Right renal cortex interstitium (tissue), 3 donors: Measurements from ENCODE around the gene TOGARAM1. TPM values are rescaled to one million over a fixed set of nuclear protein-coding genes. Genes with fewer than 3 reads are reported as not detected.

Experiments used
- DNase-seq, 3 donors: peaks; one replicate each; pipeline ENCODE4 v3.0.0-alpha.2; 2013; ENCODE audit warnings: low read depth in 3 of 3, low spot score in 2 of 3
- polyA plus RNA-seq, 3 donors: library from polyadenylated mRNA; unstranded; fragments of 120-200 nt; gene quantifications; one replicate each; pipeline ENCODE4 v1.2.1, GENCODE V29; 2013; ENCODE audit not compliant: insufficient read length in 3 of 3

TOGARAM1 gene
- polyA plus RNA-seq, 3 donors, result 33.8 to 41.9 (median 35.7) TPM

DNA sequence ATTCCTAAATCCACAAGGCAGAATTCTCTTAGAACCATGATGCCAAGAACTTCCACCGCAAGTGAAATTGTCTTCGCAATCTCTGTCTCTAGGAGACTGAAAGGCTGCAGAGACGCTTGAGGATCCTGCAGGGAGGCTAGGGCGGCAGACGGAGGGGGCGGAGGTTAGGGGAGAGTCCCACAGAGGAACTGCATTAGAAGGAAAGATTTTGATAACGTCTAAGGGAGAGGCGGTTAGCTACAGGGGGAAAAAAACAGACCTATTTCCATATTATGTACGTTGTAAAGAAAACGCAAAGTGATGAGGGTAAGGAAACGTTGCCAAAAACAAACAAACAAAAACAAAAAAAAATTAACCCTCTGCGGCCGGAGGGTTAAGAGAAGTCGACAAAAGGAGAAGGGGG lies 838 bp upstream of the TOGARAM1 start:
- DNase-seq, result peak; percentile 38 to 54 (median 42)

DNA sequence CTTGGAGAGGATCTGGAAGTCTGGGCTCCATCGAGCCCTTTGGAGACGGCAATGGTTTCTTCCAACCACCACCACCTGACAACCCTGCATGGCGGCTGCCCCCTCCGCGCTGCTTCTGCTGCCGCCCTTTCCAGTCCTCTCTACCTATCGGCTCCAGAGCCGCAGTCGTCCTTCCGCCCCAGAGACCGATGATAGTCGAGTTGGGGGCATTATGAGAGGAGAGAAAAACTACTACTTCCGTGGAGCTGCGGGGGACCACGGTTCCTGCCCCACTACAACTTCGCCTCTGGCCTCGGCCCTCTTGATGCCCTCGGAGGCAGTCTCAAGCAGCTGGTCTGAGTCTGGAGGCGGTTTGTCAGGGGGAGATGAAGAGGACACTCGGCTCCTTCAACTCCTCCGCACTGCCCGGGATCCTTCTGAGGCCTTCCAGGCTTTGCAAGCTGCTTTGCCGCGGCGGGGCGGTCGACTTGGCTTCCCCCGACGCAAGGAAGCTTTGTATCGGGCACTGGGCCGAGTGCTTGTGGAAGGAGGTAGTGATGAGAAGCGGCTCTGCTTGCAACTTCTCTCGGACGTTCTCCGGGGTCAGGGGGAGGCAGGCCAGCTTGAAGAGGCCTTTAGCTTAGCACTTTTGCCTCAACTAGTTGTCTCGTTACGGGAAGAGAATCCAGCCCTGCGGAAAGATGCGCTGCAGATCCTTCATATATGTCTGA lies 499 bp downstream of the TOGARAM1 start:
- DNase-seq, result peak; percentile 27 to 45 (median 44)

DNA sequence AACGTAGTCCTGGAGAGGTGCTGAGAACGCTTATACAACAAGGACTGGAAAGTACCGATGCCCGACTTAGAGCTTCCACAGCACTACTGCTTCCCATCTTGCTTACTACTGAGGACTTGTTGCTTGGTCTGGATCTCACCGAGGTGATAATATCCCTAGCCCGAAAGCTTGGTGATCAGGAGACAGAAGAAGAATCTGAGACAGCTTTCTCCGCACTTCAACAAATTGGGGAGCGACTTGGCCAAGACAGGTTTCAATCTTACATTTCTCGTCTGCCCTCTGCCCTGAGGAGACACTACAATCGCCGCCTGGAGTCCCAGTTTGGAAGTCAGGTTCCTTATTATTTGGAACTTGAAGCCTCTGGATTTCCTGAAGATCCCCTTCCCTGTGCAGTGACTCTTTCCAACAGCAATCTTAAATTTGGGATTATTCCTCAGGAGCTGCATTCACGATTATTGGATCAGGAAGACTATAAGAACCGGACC lies 1.1 kb downstream of the TOGARAM1 start:
- no peak for DNase-seq

DNA sequence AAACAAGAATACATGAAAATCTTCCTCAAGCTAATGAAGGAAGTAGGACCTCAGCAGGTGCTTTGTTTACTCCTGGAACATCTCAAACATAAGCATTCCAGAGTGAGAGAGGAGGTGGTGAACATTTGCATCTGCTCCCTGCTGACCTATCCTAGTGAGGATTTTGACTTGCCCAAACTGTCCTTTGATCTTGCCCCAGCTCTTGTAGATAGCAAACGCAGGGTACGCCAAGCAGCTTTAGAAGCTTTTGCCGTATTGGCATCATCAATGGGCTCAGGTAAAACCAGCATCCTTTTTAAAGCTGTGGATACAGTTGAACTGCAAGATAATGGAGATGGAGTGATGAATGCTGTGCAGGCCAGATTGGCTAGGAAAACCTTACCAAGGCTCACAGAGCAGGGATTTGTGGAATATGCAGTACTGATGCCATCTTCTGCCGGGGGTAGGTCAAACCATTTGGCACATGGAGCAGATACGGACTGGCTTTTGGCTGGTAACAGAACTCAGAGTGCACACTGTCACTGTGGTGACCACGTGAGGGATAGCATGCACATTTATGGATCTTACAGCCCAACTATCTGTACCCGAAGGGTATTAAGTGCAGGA lies 1.9 kb downstream of the TOGARAM1 start:
- DNase-seq, result no peak

DNA sequence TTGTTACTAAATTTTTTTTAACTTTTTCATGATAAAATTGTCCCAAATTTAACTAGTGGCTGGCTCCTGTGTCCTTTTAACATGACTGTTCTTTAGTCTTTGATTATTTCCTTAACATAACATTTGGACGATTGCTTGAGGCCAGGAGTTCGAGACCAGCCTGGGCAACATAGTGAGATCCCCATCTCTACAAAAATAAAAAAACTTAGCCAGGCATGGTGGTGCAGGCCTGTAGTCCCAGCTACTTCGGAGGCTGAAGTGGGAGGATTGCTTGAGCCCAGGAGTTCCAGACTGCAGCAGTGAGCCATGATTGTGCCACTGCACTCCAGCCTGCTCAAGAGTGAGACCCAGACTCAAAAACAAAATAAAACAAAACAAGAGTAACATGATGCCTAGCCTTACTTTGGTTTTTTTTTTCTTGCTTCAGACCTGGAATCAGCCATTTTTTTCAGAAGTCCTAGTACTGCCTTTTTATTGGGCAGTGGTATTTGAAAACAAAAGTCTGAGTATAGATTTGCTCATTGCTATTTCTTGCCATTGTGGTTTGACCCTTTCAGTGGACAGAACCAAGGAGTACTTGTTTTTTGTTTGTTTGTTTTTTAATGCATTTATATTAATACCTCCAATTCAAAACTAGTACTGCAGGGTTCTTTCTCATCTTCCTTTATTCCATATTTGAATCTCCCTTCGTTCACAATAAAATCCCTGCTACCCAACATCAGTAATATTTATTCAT lies 4.8 kb downstream of the TOGARAM1 start:
- no peak for DNase-seq

DNA sequence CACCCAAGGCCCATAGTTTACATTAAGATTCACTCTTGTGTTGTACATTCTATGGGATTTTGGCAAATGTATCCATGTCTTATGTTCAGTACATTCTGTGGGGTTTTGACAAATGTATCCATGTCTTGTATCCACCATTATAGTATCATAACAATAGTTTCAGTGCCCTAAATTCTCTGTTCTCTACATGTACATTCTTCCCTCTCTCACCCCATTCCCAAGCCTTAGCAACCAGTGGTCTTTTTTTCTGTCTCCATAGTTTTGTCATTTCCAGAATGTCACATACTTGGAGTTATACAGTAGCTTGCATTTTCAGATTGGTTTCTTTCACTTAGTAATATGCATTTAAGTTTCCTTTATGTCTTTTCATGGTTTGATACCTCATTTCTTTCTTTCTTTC lies 6.7 kb downstream of the TOGARAM1 start:
- no peak for DNase-seq

DNA sequence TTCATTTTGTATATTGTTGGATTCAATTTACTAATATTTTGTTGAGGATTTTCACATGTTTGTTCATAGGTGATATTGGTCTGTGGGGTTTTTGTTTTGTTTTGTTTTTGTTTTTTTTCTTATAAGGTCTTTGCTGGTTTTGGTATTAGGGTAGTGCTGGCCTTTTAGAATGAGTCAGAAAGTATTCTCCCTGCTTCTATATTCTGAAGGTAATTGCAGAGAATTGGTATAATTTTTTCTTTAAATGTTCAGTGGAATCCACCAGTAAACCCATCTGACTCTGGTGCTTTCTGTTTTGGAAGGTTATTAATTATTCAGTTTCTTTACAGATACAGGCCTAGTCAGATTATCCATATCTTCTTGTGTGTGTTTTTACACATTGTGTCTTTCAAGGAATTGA lies 8.9 kb downstream of the TOGARAM1 start:
- no peak for DNase-seq

DNA sequence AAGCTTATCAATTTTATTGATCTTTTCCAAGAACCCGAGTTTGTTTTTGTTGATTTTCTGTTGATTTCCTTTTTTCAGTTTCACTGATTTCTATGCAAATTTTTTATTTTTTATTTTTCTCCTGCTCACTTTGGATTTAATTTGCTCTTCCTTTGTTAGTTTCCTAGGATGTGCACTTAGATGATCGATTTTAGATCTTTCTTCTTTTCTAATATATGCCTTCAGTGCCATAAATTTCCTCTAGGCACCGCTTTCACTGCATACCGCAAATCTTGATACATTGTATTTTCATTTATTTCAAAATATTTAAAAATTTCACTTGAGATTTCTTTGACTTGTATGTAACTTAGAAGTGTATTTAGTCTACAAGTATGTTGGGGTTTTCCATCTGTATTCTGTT lies 9.5 kb downstream of the TOGARAM1 start:
- no peak for DNase-seq

DNA sequence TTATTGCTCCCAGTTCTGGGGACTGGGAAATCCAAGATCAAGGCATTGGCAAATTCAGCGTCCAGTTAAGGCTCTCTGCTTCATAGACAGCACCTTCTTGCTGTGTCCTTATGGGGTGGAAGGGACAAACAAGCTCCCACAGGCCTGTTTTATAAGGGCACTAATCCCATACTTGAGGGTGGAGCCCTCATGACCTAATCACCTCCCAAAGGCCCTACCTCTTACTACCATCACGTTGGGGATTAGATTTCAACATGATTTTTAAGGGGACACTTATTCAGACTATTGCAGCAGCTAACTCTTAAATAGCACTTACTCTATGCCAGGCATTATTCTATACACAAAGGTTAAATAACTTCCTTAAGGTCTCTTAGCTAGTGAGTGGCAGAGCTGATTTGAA lies 17.3 kb downstream of the TOGARAM1 start:
- DNase-seq, result no peak

DNA sequence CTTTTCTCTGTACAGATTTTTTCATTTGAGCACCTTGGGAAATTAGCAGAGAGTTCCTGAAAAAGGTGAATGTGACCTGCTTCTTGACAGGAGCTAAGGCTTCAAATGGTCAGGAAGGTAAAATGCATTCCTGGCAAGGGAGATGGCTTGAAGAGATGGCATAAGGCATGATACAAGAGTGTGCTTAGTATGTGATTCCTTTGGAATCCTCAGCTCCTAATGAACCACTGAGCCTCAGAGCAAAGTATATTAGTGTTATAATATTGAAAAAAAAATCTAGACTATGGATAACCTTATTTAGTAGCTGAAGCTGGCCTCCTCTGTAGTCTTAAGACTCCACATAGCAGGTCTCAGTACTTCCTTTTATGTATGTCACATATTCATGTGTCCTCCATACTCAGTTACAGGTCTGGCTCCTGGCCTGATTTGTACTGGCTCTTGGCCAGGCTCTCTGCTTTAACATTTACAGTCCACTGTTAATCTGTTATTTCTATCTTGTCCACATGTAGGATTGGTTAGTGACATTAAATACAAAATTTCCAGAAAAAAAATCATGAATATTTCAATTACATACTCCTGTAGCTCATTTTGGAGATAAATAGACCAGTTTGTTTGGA lies 17.9 kb downstream of the TOGARAM1 start:
- no peak for DNase-seq

DNA sequence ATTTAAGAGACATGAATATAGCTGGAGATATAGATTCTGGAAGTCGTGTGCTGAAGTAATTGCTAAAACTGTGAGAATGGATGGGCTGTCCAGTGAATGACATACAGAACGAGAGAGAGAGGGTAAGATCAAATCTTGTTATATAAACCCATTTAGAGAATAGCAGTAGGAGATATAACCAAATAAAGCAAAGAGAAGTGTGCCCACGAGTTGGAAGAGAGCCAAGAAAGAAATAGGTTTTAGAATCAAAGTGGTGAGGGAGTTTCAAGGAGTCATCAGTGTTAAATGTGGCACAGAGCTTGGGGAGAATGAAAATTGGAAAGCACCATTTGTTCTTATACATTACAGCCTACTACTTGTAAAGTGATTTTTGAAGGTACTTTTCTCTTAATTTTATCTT lies 19.2 kb downstream of the TOGARAM1 start:
- no peak for DNase-seq

DNA sequence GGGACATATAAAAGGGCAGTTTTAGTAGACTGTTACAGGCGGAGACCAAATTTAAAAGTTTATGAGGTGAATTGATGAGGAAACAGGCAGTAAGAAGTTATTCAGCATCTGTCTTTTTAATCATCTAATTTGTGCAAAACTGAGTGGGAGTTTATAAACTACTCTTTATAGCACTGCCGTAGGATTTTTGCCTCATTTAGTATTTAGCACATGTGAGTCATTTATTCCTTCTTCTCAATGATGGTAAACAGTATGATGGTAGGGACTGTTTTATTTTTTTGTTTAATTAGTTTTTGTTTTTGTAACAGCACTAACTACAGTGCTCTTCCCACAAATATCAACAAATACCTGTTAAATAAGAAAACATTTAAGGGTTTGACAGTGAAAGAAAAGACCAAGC lies 20.6 kb downstream of the TOGARAM1 start:
- no peak for DNase-seq

DNA sequence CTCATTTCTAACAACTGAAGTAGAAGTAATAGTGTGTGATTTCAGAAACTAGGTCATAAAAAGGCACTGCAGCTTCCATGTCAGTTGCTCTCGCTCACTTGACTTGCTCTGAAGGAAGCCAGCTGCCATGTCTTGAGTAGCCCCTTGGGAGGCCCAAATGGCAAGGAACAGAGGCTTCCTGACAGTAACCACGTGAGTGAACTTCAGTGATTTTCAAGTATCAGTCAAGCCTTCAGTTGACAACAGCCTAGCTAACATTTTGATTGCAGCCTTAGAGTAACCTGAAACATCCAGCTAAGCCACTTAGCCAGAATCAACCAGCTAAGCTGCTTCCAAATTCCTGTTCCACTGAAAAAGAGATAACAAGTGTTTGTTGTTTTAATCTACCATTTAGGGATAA lies 26.7 kb downstream of the TOGARAM1 start:
- no peak for DNase-seq

DNA sequence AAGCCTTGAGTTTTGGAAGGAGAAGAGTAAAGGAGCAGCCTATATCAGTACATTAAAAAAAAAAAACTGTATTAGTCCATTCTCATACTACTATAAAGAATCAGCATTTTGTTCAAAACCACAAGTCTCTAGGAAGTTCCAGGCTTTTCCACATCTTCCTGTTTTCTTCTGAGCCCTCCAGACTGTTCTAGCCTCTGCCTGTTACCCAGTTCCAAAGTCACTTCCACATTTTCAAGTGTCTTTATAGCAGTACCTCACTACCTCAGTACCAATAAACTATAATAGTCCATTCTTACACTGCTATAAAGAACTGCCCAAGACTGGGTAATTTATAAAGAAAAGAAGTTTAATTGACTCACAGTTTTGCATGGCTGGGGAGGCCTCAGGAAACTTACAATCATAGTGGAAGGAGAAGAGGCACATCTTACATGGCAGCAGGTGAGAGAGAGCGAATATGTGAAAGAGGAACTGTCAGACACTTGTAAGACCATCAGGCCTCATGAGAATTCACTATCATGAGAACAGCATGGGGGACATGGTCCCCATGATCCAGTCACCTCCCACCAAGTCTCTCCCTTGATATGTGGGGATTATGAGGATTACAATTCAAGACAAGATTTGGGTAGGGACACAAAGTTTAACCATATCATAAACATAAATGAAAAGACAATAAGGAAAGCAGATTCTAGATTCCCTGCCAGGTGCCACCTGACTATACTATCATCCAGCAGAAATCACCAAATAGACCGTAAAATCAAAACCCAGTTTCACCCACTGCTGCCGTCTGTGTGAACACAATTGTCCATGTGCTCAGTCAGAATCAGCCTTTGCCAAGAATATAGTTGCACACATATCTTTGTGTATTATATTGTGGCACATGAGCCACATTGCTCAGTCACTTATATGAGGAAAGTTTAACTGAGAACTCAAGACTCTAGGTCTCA lies 27.8 kb downstream of the TOGARAM1 start:
- DNase-seq, result no peak

DNA sequence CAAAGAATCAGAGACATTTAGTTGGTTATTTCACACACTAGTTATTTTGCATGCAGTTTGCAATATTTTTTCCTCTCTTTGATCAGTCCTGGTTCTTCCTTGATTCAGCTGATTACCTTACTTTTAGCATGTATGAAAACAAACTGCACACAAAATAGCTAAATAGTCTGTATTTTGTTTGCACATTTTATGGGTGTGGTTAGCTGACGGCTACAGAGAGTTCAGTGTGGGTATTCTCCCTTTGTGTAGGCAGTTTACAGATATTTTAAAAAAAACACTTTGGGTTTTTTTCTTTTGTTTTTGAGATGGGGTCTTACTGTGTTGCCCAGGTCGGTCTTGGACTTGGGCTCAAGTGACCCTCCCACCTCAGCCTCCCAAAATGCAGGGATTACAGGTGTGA lies 28.5 kb downstream of the TOGARAM1 start:
- no peak for DNase-seq

DNA sequence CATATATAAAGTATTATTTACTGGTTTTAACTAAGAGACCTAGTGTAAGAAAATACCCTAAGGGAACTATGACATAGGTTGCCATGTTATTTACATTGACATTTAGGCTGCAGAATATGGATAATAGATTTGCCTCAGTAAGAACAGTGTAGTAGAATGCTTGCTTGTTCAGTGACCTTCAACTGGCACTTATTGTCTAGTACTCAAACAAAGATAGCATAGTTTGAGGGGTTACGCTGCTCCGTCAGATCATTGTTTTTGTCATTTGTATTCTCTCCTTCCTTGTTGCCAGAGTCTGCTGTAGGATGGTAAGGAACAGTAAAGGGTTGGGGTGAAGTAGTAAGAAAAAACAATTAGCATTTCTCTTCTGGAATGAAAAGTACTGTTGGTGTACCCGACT lies 33.2 kb downstream of the TOGARAM1 start:
- DNase-seq, result no peak

DNA sequence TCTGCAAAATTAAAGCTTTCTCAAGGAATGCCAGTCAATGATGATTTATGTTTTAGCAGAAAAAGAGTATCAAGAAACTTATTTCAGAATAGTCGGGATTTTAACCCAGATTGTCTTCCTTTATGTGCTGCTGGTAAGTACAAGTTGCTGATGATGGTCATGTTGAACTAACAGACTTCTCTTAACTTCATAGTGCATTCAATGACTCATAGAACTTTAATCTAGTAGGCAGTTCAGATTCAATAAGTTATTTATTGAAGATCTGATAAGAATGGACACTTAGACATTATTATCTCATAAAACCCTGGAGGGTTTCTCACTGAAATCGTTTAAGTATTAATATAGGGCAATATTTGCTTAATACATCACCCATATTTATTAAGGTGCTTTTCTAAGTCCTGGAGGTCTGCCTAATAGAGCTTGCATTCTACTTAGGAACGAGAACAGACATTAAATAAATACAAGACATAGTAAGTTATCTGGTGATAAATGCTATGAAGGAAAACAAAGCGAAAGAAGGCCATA lies 33.8 kb downstream of the TOGARAM1 start:
- DNase-seq, result no peak

DNA sequence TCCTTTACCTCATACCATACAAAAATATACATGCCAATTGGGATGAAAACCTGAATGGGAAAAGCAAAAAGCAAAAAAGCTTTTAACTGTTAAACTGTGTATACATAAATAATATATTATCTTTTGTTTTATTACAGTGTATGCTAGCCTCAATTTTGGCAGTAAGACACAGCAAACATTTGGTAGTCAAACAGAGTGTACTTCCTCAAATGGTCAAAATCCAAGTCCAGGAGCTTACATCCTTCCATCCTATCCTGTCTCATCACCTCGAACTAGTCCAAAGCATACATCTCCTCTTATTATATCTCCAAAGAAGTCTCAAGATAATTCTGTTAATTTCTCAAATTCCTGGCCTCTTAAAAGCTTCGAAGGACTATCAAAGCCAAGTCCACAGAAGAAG lies 41.9 kb downstream of the TOGARAM1 start:
- DNase-seq, result no peak

DNA sequence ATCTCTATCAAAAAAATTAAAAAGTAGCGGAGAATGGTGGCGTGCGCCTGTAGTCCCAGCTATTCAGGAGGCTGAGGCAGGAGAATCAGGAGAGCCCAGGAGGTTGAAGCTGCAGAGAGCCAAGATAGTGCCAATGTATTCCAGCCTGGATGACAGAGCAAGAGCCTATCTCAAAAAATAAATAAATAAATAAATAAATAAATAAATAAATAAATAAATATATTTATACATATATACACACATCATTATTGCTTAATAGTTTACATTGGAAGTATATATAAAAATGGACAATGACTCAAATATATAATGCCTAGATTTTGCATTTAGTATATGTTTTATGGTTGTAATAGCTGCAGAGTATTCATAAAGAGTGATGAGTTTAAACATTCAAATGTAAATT lies 53.1 kb downstream of the TOGARAM1 start:
- DNase-seq, result no peak

DNA sequence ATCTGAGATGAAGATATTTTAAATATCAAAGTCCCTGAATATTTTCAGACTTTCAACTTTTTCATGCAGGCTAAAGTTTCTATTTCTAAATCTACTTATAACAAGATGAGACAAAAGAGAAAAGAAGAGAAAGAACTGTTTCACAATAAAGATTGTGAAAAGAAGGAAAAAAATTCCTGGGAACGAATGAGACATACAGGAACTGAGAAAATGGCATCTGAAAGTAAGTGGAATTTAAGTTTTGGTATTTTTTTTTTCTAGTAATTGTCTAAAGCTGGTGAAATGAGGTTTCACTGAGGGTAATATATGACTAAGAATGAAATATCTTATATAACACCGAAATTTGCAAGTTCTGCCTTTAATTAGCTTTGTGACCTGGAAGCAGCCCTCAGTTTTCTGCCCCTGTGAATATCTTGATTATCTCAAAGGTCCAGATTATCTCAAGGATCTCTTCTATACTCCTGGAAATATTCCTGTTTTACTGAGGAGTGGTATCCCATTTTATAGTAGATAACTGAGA lies 66.2 kb downstream of the TOGARAM1 start:
- no peak for DNase-seq
